ENCODE data around the gene MBNL2.
A peak's percentile ranks its signal among the peaks of the same experiment; 100 is the strongest.
"Not testable (repeated sequence)": the region's sequence is repeated elsewhere in the genome, so short reads cannot be mapped to it uniquely, and the experiment has no call there.

The MBNL2 gene

GRCh38 chr13:97329331-97329730 is 107.2 kb downstream of the MBNL2 start:
- DNase-seq, result no peak

GRCh38 chr13:97330448-97330847 is 108.3 kb downstream of the MBNL2 start:
- no peak for DNase-seq

GRCh38 chr13:97332742-97333141 is 110.6 kb downstream of the MBNL2 start:
- no peak for DNase-seq

GRCh38 chr13:97333983-97334382 is 111.8 kb downstream of the MBNL2 start:
- DNase-seq, result no peak

- DNase-seq, result no peak
Measured at GRCh38 chr13:97334690-97335089, 112.6 kb downstream of the MBNL2 start.

- no peak for DNase-seq
Measured at GRCh38 chr13:97335488-97336134, 113.5 kb downstream of the MBNL2 start.

GRCh38 chr13:97337985-97338499 is 115.9 kb downstream of the MBNL2 start:
- DNase-seq, result no peak

GRCh38 chr13:97338571-97338970 is 116.4 kb downstream of the MBNL2 start:
- no peak for DNase-seq

GRCh38 chr13:97339019-97339987 is 117.2 kb downstream of the MBNL2 start:
- peak; percentile 79 for DNase-seq

GRCh38 chr13:97339988-97340749 is 118.0 kb downstream of the MBNL2 start:
- DNase-seq, result no peak

- no peak for DNase-seq
Measured at GRCh38 chr13:97341135-97341534, 119.0 kb downstream of the MBNL2 start.

GRCh38 chr13:97342136-97342535 is 120.0 kb downstream of the MBNL2 start:
- DNase-seq, result no peak

- DNase-seq, result no peak
Measured at GRCh38 chr13:97342936-97343335, 120.8 kb downstream of the MBNL2 start.

GRCh38 chr13:97344265-97345175 is 122.4 kb downstream of the MBNL2 start:
- peak; percentile 73 for DNase-seq

GRCh38 chr13:97346097-97346496 is 124.0 kb downstream of the MBNL2 start:
- no peak for DNase-seq

- no peak for DNase-seq
Measured at GRCh38 chr13:97346561-97347254, 124.6 kb downstream of the MBNL2 start.

GRCh38 chr13:97347255-97347932 is 125.3 kb downstream of the MBNL2 start:
- no peak for DNase-seq

- DNase-seq, result no peak
Measured at GRCh38 chr13:97348569-97349100, 126.5 kb downstream of the MBNL2 start.

GRCh38 chr13:97352012-97352411 is 129.9 kb downstream of the MBNL2 start:
- not testable (repeated sequence) for DNase-seq

GRCh38 chr13:97352815-97353214 is 130.7 kb downstream of the MBNL2 start:
- DNase-seq, result no peak

All from right hindlimb (tissue), 1 donor.